NCI-H1105 treated with DMSO at 0.1 percent for 48 hours (cell line): Measurements from ENCODE around the gene RPP38.

ENCODE experiments used
- DNase-seq: peaks from one replicate; lab custom pipeline; 2025; lab: John Stamatoyannopoulos, UW

The RPP38 gene

DNA sequence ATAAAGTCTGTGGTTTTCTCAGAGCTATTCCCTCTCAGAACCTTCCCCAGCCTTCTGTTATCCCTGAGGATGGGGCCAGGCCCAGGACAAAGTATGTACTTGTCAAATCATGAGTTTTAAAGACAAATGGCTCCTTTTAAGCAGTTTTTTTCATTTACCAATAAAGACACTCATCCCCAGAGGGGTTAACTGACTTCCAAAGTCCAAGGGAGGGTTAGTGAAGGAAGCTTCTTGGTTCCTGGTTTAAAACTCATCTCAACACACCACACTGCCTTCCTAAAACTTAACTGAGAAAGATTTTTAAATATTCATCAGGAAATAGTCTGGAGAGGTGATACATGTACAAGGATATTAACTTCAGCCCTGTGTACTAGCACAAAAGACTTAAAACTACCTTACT, 55.4 kb downstream of the RPP38 start:
- DNase-seq: no peak
